DMS153 treated with DMSO at 0.1 percent for 48 hours (cell line): ENCODE results near the gene PSRC1.
"Not testable (repeated sequence)": the region's sequence is repeated elsewhere in the genome, so short reads cannot be mapped to it uniquely, and the experiment has no call there.

ENCODE experiments used
- DNase-seq: peaks from one replicate; lab custom pipeline; 2025; ENCODE audit not compliant: unreplicated experiment; lab: John Stamatoyannopoulos, UW

The PSRC1 gene

GRCh38 chr1:109296782-109297181 lies 13.8 kb upstream of the PSRC1 start:
- no peak for DNase-seq

GRCh38 chr1:109295712-109296415 lies 12.9 kb upstream of the PSRC1 start:
- DNase-seq = no peak

- no peak for DNase-seq
Observed at GRCh38 chr1:109294481-109294880, 11.5 kb upstream of the PSRC1 start.

DNA sequence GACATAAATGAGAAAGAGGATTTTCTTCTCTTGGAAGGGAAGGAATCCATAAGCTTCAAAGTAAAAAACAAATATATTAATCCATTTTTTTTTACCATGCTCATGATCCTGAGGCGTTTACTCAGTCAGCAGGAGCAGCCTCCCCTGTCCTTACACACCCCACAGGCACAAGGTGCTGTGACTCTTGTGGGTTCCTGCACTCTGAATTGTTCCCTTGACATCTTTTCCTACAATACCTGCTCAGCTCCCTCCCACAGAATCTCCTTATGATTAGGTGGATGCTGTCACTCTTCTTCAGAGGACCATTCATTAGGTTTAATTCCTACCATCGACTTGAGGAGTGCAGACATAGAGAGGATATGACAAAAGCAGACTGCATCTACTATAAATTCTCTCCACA lies 10.1 kb upstream of the PSRC1 start:
- no peak for DNase-seq

GRCh38 chr1:109292364-109292763 lies 9.4 kb upstream of the PSRC1 start:
- no peak for DNase-seq

GRCh38 chr1:109290998-109291397 lies 8.1 kb upstream of the PSRC1 start:
- DNase-seq = no peak

- DNase-seq = no peak
Observed at GRCh38 chr1:109290137-109290536, 7.2 kb upstream of the PSRC1 start.

- not testable (repeated sequence) for DNase-seq
Observed at GRCh38 chr1:109286762-109287161, 3.8 kb upstream of the PSRC1 start.

DNA sequence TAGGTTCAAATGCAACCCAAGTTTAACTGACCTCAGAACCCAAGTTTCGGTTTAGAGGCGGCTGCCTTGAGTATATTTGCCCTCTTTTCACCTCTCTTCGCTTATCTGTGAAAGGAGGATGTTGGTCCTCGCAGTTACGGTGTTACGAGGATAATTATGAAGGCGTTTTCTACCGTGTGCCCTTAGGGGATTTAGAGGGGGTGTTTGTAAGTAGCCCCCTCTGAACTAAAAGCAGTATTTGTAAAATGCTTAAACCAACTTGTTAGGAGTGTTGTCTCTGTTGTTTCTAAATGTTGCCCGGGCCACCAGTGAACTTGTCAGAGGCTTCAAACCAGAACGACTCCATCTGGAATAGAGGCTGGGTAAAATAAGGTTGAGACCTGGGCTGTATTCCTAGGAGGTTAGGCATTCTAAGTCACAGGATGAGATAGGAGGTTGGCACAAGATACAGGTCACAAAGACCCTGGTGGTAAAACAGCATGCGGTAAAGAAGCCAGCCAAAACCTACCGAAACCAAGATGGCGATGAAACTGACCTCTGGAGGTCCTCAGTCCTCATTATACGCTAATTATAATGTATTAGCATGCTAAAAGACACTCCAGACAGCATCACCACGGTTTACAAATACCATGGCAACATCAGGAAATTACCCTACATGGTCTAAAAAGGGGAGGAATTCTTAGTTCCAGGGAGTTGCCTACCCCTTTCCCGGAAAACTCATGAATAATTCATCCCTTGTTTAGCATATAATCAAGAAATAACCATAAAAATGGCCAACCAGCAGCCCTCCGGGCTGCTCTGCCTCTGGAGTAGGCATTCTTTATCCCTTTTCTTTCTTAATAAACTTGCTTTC lies 1.0 kb upstream of the PSRC1 start:
- DNase-seq = no peak

DNA sequence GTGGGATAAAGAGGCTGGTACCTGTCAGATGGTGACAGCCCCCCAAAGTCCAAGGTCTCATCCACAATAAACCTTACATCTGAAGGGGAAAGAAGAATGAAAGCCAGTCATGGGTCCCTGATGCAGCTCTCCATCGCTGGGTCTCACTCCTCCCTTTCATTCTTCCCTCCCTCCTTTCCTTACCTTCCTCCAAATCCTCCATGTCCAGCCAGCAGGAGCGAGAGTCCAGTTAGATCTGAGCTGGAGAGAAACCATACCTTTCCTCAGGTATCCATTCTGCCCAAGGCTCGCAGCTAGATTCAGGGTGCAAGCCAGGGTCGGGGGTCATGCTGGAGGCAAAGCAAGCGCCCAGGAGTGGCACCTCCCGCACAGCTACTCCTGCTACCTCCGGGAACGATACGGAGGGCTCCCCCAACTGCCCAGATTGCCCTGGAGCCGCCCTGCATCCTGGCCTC lies 421 bp downstream of the PSRC1 start:
- no peak for DNase-seq

- no peak for DNase-seq
Observed at GRCh38 chr1:109281680-109282496, 1.1 kb downstream of the PSRC1 start.

GRCh38 chr1:109280862-109281261 lies 2.1 kb downstream of the PSRC1 start:
- no peak for DNase-seq

DNA sequence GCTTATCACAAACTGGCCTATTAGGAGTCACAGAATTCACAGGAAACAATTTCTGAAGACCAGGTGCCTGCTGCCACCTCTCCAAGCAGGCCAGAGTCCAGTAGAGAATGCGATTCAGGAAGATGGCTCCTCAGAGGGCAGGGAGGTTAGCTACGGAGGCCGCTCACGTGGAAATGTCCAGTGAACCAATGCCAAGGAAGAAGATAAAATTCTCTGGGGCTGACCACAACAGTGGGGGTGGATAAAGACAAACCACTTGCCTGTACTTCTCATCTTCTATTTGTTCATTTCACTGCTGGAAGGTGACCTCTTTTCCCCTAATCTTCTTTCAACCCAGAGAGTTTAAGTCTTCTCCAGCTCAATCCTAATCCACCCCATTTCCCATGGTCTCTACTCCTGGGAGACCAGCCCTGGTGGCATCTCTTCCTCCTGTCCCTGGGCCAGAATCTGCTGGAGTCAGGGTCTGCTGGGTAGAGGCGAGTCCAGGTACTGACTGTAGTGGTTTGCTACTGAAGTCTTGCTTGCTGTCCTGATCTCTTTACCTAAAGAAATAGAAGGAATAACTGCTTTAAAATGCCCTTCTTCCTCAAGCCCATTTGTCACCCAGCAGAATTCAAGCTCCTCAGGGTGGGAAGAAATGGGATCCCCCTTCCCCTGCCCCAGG lies 3.2 kb downstream of the PSRC1 start:
- DNase-seq = no peak

DNA sequence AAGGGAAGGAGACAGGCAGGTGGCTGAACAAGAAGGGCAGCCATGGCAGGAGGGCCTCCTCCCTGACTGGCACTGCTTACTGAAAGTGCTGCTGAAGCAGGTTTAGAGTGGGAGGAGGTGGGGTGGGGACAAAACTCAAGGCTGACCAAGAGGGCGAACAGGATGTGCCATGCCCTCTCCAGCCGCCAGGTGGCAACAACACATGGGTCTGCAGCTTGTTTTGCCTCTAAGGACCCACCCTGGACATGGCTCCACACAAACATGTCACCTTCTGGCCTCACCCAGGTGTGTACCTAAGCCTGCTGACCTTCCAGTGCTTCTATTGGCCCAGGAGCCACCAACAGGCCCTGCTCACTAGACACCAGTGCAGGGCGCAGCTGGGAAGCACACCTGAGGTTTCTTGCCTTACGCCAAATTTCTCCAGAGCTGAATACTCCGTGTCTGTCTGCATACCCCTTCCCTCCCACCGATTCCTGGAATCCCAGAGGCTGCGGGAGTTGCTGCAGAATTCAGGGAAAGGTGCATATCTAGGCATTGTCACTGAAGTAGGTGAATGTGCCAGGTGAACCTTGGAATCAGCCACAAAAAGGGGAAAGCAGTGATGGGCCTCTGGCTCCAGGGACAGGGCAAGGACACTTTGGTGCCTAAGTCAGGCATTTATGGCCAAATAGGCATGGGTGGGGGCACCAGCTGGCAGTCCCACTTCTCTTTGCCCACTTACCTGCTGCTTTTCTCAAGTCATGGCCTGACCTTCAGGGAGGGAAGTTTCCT lies 5.3 kb downstream of the PSRC1 start:
- peak; percentile 33 for DNase-seq

DNA sequence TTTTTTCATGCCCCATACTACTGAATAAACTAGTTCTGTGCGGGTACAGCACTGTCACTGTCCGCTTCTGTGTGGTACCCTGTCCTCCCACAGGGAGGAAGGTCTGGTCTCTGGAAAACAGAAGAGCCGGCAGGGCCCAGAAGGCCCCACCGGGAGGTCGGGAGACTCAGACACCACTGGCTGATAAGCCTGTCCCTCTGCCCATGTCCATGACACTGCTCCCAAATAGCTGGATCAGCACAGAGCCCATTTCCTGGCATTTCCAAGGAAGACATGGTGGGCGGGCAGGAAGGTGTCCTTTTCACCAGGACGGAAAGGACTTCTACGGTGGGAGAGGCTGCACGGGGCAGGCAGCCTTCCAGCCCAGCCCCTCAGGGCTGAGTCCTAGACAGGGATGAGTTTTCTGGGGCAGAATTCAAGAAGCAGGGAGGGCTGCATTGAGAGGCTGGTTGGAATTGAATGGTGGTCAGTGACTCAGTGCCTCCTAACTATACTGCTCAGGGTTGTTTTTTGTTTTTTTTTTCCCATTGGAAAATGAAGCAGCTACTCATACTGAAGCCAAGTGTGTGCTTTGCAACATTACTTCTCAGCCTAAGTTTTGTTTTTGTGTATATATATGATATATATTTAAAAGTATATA lies 7.1 kb downstream of the PSRC1 start:
- DNase-seq = no peak

GRCh38 chr1:109274533-109275476 lies 8.1 kb downstream of the PSRC1 start:
- DNase-seq = peak; percentile 40

DNA sequence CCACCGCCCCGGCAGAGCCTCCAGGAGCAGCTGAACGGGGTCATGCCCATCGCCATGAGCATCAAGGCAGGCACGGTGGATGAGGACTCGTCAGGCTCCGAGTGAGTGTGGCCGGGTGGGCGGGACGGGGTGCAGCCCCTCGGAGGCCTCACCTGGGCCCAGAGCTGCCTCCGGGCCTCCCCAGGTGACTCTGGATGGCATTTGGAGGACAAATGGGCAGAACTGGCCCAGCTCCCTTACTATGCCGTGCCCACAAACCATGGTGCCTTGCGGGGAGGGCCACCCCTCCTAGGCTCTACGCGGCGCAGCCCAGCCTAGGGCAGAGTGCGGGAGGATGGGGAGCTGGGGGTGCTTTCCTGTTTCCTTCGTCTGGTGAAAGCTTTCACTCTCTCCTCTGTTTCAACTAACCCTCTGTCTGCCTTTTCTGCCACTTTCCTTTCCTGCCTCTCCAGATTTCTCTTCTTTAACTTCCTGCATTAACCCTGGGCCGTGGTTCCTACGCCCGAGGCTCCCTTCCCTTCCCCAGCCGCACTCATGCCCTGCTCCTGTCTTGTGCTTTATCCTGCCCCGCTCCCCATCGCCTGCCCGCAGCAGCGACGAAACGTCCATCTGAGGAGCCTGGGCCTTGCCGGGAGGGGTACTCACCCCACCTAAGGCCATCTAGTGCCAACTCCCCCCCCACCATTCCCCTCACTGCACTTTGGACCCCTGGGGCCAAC lies 9.2 kb downstream of the PSRC1 start:
- DNase-seq = no peak
